Loucy (cell line): Measurements from ENCODE around the gene FEZF1.

Experiments
- EZH2phosphoT487 ChIP-seq: fragments of 200-600 bp; IDR thresholded peaks from 2 replicates; pipeline ENCODE4 v1.6.1; 2018; ENCODE audit warnings: antibody characterized with exemption, mild to moderate bottlenecking, moderate library complexity, borderline replicate concordance
- TF ChIP-seq, protein P1 (sequence below): fragments of 200-600 bp; sonication (generic); conservative IDR thresholded peaks from 2 replicates; pipeline ENCODE4 v1.5.1; 2014; ENCODE audit warnings: mild to moderate bottlenecking, antibody characterized with exemption, low read length

DNA sequence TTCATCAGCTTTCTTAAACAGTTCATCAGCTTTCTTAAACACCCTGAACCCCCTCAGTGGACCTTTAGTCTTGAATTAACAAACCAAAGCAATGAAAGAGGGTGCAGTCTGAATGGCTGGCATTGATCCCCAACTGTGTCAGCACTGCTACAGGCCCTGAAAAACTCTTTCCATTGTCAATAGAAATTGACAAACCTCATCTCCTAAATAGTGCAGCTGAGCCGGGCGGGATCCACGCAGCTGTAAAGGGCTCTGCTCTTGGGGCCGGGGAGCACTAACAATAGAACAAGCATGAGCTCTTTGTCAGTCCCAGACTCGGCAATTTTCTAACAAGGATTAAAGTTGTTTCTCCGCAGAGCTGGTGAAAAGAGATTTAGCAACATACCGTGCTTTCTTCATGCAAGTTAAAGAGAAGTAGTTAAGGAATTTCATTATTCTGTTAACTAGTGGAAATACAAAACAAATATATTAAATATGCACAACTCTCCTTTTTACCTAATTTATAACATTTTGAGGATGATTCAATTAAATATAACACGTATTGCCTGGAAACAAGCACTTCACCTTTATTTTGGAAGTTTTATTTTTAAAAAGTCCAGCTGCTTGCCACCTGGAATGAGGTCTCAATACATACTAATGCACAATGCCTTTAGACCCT lies 24.7 kb upstream of the FEZF1 start:
- TF ChIP-seq, protein P1, sequence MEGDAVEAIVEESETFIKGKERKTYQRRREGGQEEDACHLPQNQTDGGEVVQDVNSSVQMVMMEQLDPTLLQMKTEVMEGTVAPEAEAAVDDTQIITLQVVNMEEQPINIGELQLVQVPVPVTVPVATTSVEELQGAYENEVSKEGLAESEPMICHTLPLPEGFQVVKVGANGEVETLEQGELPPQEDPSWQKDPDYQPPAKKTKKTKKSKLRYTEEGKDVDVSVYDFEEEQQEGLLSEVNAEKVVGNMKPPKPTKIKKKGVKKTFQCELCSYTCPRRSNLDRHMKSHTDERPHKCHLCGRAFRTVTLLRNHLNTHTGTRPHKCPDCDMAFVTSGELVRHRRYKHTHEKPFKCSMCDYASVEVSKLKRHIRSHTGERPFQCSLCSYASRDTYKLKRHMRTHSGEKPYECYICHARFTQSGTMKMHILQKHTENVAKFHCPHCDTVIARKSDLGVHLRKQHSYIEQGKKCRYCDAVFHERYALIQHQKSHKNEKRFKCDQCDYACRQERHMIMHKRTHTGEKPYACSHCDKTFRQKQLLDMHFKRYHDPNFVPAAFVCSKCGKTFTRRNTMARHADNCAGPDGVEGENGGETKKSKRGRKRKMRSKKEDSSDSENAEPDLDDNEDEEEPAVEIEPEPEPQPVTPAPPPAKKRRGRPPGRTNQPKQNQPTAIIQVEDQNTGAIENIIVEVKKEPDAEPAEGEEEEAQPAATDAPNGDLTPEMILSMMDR, result no peak
- no peak for TF ChIP-seq EZH2phosphoT487
